ENCODE results near the gene BSN. TPM values are rescaled to one million over a fixed set of nuclear protein-coding genes. Genes with fewer than 3 reads are reported as not detected.
"Not testable (repeated sequence)": the region's sequence is repeated elsewhere in the genome, so short reads cannot be mapped to it uniquely, and the experiment has no call there.

The BSN gene
- total RNA-seq, 1 donor from 2014 or later: 5.3 TPM

GRCh38 chr3:49667701-49668413 is 113.6 kb downstream of the BSN start:
- FAIRE-seq (no peak), DNase-seq (ENCODE audit: low spot score in 2 of 2) (no peak)

DNA sequence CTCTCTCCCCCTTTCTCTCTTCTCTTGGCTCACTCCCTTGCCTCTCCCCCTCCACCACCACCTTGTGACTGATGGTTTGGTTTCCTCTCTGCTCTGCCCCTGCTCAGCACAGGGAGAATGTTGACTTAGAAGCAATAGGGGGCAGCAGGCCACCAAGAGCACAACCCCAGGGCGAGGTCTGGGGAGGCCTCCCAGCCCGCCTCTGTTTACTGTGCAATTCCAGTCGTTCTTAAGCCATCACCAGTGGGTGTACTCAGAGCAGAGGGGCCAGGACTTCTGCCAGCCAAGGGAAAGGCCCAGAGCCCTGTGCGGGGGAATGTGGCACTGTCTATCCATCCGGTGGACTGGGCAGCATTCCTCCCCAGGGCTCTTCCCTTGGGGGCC is 114.1 kb downstream of the BSN start:
- FAIRE-seq (no peak), DNase-seq (ENCODE audit: low spot score in 2 of 2) (no peak)

DNA sequence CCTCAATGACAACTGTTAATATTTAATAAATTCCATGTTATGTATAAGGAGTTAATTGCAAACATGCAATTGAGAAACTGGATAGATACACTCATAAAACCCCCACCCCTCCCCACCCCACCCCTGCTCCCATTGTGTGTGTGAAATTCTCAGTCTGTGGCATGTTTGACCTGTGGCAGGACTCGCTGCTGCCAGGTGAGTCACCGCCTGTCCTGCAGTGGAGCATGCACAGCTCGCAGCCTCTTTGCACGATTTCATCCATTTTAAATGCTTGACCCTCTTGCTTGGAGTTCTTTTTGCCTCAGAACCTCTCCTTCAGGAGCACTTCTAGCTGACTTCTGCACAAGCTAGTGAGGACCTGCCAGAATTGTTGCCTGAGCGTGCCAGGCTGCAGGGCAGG is 114.6 kb downstream of the BSN start:
- DNase-seq (ENCODE audit: low spot score in 2 of 2): no peak
- FAIRE-seq: no peak

DNA sequence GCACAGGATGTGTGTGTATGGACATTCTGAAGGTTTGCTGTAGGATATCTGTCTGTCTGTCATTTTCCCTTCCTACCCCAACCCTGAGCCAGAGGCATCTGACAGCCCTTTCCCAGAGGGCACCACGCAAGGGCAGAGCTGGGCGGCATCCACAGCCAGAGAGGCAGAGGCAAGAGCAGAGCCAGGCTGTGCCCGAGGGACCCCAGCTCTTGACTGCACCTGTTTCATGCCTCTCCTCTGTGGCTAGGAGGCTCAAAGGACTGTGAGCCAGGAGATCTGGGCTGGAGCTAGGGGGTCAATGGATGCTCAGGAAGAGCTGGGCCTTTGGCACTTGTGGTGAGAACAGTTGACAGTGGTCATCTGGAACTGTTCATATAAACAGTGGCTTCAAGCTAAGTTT is 115.1 kb downstream of the BSN start:
- FAIRE-seq: no peak

GRCh38 chr3:49670940-49671290 is 116.6 kb downstream of the BSN start:
- FAIRE-seq (no peak), DNase-seq (ENCODE audit: low spot score in 2 of 2) (no peak)

More for the DNA sequence above, 115.1 kb downstream of the BSN start:
- DNase-seq (ENCODE audit: low spot score in 2 of 2): no peak

DNA sequence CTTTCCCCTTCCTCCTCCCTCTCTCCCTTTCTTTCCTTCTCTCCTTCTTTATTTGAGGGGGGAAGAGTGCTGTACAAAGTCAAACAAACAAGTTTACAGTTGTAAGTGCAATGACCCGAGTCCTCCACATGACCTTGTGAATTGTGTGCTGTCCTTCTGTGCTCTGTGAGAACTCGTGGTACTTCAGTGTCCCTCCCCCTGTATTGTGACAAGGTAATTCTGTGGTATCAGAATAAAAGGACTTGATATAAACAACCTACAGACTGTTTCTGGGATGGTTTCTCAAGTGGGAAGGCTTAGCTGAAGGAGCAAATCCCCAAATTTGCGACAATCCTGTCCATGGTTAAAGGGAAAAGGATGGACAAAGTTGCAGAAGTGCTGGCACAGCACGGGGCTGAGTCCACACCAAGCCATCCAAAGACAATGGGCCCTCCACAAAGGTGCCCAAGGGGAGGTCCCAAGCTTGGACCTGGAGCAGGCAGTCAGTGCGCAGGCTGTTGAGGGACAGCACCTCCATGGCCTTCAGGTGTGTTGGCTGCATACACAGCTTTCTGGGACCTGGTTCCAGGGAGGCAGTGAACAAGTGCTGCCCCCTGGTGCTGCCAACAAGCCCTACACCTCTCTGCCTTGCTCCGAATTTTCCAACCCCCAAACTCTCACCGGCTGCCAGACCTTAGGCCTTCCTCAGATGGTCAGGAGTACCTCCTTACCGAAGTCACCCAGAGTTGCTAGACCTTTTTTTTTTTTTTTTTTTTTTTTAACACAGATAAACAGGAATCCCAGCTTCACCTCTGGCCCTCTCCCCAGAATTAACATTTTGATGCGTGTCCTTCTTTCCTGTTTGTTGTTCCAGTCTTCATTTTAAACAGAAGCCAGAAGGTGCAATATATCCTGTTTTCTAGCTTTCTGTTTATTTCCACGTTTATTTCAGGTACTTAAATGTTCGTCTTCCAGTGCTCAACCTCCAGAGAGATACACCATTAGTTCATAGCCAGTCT is 117.3 kb downstream of the BSN start:
- DNase-seq (ENCODE audit: low spot score in 2 of 2) (peak; percentile 69 to 77), FAIRE-seq (no peak)

GRCh38 chr3:49673121-49673714 is 118.9 kb downstream of the BSN start:
- no peak for FAIRE-seq
- DNase-seq (ENCODE audit: low spot score in 2 of 2): no peak

DNA sequence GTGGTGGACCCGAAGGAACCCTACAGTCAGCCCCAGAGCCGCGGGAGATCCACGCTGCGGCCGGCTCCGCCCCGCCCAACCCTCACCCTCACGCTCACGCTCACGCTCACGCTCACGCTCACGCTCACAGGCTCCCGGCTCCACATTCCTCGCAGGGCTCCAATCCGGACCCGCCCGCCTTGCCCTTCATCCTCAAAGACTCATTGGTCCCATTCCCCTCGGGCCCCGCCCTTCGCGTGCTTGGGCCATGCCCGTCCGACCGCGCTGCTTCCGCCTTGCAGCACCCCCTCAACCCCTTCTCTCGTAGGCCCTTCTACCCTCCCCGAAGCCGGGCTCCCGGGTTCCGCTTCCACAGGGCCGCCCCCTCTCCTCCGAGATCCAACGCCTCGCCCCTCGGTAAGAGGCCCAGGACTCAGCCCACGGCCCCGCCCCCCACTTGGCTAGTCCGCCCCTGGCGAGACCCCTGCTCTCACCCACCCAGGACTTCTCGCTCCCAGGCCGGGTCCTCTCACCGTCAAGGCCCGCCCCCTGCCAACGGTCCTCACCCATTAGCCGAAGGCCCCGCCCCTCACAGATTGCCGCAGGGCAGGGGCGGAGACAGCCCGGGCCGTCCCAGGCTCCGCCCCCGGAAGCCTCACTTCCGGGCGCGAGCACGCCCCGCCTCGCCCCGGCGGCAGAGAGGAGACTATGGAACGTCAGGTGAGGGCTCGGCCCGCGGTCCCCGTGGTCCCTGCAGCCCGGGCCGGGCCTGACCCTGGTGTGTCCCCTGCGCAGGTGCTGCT is 119.6 kb downstream of the BSN start, which contains the start of gene APEH:
APEH (plus strand) TSS at position 637 of the 782 bp plus-strand sequence; CDS start at position 688, 51 bp downstream.
- DNase-seq (ENCODE audit: low spot score in 2 of 2): peak; percentile 94 to 98

DNA sequence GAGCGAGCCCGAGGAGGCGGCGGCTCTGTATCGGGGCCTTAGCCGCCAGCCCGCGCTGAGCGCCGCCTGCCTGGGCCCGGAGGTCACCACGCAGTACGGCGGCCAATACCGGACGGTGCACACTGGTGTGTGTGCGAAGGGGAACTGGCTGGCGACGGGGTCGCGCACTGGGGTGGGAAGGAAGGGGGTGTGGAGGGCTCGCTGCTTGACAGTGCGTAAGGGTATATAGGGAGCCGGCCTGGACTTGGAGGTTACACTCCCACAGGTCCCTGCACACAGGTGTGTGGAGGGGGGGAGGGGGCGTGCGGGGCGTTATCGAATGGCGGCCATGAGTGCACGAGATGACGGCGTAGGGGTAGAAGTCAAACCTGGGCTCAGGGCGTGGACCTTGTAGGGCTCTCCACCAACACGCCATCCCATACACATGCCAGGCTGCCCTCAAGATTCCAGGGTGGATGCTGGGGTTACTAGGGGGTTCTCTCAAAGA is 120.3 kb downstream of the BSN start:
- DNase-seq (ENCODE audit: low spot score in 2 of 2) (no peak), FAIRE-seq (no peak)

More for the DNA sequence above, 119.6 kb downstream of the BSN start, which contains the start of gene APEH:
- no peak for FAIRE-seq

GRCh38 chr3:49675912-49676311 is 121.6 kb downstream of the BSN start:
- DNase-seq (ENCODE audit: low spot score in 2 of 2): no peak
- FAIRE-seq: no peak

- no peak for FAIRE-seq
- no peak for DNase-seq (ENCODE audit: low spot score in 2 of 2)
Measured at GRCh38 chr3:49680493-49681231, 126.4 kb downstream of the BSN start.

DNA sequence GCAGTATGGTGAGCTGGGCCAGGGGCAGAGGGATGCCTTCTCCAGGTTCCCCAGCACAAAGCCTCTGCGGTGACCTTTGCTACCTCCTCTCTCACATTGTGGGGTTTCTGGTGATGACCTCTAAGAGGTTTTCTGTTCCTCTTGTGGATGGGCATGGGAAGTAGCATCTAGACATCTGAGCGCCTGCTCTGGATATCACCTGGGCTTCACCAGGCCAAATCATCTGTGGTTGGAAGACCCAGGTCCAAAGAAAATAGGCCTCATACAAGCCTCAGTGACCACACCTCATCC is 126.9 kb downstream of the BSN start:
- DNase-seq (ENCODE audit: low spot score in 2 of 2) (no peak), FAIRE-seq (no peak)

GRCh38 chr3:49681543-49681942 is 127.3 kb downstream of the BSN start:
- no peak for FAIRE-seq
- DNase-seq (ENCODE audit: low spot score in 2 of 2): no peak

DNA sequence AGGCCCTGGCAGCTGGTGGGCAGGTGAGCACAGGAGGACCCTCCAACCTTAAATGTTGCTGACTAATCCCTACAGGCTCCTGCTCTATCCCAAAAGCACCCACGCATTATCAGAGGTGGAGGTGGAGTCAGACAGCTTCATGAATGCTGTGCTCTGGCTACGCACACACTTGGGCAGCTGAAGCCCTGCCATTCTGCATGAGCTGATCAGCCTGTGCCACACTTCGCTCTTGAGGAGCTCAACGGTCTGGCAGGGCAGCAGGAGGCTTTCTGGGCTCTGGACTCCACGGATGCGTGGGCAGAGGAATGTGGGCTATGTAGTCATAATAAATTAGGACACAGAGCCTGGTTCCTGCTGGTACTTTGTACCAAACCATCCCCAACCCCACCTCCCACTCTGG is 128.9 kb downstream of the BSN start:
- DNase-seq (ENCODE audit: low spot score in 2 of 2): no peak
- no peak for FAIRE-seq

DNA sequence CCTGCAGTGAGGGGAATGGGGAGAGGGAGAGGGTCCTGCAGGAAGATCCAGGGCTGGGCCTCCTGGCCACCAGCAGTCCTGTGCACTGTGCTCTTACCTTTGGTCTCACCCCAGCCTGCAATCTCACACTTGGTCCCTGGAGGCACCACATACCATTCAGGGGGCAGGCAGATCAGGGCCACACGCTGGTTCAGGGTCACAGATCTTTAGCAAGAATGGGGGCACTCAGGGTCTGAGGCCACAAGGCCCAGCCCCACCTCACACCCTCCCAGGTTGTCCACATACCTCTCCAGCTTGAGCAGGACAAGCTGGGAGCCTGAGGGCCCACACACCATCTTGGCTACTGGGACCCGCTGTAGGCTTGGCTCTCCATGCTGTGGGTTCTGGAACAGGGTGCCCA is 130.2 kb downstream of the BSN start:
- FAIRE-seq; DNase-seq (ENCODE audit: low spot score in 2 of 2): not testable (repeated sequence)

GRCh38 chr3:49685103-49685502 is 130.8 kb downstream of the BSN start:
- FAIRE-seq: not testable (repeated sequence)

GRCh38 chr3:49685846-49686245 is 131.6 kb downstream of the BSN start:
- FAIRE-seq; DNase-seq (ENCODE audit: low spot score in 2 of 2): not testable (repeated sequence)

More at GRCh38 chr3:49685103-49685502, 130.8 kb downstream of the BSN start:
- not testable (repeated sequence) for DNase-seq (ENCODE audit: low spot score in 2 of 2)

GRCh38 chr3:49686346-49686745 is 132.1 kb downstream of the BSN start:
- FAIRE-seq; DNase-seq (ENCODE audit: low spot score in 2 of 2): not testable (repeated sequence)

GRCh38 chr3:49686769-49687423 is 132.6 kb downstream of the BSN start:
- not testable (repeated sequence) for FAIRE-seq; DNase-seq (ENCODE audit: low spot score in 2 of 2)

All from frontal cortex (tissue), 4 donors.